GM19438 (cell line): Measurements from ENCODE around the gene CPHXL2.
A peak's percentile ranks its signal among the peaks of the same experiment; 100 is the strongest.

Experiments
- ATAC-seq: cut with Tn5 transposase; IDR thresholded peaks from one replicate; pipeline ENCODE4 v1.9.1; 2021; ENCODE audit warnings: low read depth; ENCODE audit not compliant: unreplicated experiment

The CPHXL2 gene

DNA sequence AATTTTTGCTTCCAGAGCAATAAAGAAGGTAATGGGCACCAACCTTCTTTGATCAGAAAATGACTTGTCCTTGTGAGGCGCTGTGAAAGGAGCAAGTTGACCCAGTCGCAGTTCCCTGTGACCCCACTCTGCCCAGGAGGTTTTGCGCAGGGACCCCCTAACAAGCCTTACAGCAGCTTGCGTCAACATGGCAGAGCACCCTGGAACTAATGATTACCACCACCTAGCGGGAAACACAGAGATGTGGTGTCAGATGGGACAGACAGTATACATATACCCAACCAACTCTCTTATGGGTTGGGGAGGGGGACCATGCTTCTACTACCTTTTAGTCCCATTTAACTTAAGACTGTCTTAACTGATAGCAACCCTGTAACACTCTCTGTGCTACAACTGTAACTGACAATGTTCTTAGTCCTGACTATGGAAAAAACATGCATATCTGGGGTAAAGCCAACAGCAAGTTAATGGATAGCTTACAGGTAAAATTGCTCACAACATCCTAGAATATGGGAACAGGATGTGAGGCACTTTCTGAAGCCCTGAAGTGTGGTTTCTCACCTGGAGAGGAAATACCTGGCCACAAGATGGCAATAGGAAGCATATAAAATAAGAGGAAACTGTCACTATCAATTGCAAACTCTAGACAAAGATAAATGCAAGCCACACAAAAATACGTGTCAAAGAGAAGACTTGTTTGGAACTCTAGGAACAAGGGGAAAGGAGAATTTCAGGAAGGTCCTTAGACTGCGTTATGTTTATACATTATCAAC is 32.4 kb downstream of the CPHXL2 start:
- ATAC-seq = no peak

DNA sequence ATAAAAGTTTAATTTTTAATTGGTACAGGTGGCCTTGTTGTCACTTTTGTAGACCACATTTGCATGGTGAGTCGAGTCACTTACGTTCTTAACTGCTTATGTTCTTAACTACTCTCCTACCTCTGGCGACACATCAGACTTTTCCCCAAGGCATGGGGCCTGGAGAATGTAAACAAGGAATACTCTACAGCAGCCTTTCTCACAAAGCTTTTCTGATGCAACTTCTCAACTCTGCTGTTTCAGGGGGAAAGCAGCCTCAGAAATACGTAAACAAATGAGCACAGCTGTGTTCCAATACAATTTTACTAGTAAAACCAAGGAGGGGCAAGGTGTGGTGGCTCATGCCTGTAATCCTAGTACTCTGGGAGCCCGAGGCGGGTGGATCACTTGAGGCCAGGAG is 36.2 kb downstream of the CPHXL2 start:
- ATAC-seq = no peak

DNA sequence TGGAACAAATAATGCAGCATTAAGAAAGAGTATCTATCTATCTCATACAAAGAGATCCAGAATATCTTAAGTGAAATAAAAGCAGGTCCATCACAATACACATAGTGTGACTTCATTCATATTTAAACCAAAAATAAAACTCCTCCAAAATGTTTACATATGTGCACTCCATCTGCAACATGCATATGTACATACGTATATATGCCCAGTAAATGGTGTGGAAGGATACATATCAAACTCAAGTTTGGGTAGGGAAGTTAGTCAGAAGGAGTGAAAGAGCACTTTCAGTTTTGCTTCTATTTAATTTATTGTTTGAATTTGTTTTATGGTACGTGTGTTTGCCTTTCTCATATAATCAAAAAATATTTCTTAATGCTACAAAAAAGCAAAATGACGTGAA is 41.8 kb downstream of the CPHXL2 start:
- ATAC-seq = no peak

DNA sequence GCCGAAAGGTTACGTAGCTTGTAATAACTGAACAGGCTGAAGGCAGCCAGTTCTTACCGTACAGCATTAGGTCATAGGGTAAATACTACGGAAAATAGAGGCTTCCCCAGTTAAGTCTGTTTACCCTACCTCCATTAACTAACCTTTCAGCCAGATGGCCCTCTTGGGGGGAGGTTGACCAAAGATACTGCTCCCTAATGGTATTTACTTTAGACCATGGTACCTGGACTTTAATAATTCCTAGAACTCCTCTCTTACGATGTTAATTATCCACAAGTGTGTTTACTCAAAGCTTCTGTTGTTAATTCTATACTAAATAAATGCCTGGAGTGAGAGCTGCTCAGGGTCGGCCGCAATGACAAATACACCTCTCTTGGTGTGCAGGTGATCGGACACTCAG is 44.0 kb downstream of the CPHXL2 start:
- ATAC-seq = no peak

DNA sequence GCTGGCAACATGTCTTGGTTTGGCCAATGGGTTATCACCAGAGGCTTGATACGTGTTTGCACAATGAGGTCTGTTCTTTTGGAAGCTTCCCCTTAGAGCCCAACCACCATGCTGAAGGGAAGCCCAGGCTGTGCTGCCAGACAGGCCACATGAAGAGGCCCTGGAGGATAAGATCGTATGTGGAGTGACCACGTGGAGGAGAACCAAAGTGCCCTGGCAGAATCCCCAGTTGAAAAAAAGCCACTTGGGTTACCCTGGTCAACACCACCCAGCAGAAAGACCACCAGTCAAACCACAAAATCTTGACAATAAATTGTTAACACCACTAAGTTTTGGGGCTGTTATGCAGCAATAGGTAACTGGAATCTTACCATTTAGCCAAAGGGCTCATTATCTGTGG is 46.8 kb downstream of the CPHXL2 start:
- ATAC-seq = no peak

DNA sequence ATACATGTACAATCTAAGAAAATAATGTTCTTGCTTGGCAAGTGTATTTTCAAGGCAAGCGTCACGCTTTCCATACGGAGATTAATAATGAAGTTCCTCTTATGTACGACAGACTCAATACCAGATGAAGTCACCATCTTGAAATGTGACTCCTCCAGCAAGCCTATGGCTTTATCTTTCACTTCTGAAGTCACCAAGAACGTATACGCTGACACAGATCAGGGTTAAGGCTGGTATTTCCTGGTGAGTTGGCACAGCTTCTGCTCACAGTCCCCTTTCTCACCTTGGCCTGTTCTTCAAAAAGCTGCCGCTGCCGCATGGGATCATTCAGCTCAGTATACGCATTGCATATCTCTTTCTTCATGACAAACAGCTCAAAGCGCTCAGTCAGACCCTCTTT is 47.7 kb downstream of the CPHXL2 start:
- ATAC-seq = no peak

DNA sequence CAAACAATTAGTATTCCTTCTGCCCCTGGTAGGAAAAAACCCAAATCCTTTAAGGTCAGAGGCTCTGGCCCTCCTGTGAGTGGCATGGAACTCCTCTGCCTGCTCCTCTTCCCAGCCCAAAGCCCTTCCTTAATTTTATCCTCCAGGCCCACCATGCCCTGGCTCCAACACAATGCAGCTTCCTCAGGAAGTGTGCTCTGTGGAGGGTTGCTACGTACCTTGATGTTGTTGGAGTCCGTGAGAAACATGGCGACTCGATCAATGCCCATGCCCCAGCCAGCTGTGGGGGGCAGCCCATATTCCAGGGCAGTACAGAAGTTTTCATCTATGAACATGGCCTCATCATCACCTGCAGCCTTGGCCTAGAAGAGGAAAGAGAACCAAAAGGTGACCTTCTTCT is 48.5 kb downstream of the CPHXL2 start:
- no peak for ATAC-seq

DNA sequence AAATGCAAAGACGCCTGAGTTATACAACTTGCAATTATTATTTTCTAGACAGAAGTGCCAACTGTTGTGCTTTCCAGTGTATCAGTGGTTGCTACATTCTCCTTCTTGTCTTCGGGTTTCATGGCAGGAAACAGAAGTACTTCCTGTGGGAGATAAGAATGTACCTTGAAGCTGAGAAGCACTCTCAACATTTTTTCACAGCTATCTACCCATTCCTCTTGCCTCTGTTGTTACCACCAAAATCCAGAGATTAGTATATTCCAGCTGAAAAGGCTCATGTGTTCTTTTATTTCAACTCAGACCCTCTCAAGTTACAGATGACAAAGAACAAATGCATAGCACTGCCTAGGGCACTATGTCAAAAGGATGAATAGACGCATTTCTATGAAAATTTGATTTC is 49.0 kb downstream of the CPHXL2 start:
- ATAC-seq = no peak

DNA sequence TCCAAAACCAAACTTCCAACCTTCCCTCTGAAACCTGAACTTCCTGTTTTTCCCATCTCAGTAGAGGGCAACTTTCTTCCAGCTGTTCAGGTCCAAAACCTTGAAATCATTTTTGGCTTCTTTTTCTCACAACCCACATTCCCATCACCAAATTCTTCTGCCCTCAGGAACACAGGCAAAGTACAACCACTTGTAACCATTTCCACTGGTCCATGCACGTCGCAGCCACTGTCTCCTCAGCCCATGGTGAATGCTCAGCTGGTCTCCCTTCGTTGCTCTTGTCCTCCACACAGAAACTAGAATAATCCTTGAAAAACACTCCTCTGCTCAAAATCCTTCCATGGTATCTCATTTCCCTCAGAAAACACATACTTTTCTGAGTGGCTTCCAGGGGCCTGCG is 50.0 kb downstream of the CPHXL2 start:
- ATAC-seq = no peak

DNA sequence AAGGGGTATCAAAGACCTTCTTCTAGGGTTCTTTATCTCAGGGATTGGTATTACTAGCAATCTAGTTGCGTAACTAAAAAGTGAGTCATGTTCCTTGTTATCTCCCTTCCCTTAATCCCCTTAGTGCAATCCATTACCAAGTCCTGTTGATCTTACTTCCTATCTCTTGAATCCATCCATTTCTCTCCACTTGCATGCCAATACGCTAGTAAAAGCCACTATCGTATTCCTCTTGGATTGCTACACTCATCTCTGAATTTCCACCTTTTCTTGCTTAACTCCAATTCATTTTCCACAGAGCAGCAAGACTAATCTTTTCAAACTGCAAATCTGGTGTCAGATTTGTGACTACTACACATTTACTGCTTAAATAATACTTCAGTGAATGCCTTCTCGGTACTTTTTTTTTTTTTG is 51.9 kb downstream of the CPHXL2 start:
- ATAC-seq = no peak

DNA sequence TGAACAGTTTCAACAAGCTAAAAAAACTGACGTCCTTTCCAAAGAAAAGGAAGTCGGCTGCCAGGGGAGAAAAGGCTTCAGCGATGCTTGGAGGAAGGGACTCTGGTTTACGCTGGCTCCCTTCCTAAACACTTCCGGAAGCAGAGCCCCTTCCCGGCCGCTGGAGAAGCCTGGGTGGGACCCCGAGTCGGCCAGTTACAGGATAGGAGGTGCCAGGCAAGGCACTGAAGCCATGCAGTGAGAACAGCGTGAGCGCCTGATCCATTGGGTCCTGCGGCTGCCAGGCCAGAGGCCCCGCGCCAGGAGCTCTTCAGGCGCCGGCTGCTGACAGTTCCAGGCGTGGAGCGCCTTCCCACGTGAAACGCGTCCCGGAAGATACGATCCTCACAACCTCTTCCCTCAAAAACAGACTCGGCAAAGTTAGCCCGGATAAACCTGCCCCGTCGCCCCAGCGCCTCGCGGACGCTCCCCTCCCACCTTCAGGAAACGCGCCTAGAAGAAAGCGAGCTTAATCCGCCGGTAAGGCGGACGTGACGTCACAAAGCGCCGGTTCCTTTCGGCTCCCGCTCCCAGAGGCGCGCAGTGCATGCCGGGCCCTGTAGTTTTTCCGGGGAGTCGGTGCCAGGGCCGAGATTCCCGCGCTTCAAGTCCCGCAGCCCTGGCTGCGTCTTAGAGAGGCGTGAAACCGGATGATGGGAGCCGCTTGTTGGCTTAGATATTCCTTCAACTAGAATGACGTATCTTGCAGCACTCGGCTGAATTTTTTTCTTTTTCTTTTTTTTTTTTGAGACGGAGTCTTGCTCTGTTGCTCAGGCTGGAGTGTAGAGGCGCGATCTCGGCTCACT is 53.8 kb downstream of the CPHXL2 start, which contains the start of gene ADAT1:
TSS of gene ADAT1 (minus strand) at position 521 of the 845 bp plus-strand sequence. CDS start 2,482 bp downstream, outside the sequence.
- ATAC-seq = peak; percentile 95

DNA sequence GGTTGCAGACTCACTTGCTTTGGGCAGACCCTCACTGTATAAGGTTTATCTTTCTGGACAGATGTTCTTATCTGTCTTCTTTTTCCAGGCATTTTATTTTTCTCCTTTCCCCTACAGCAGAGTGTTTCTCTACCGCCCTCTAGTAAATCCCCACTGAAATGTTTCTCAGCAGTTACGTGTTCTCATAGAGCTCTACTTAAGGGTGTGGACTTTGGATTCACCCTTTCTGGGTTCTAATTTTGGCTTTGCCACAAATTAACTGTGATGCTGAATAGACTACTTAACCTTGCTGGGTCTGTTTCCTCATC is 55.7 kb downstream of the CPHXL2 start:
- ATAC-seq = no peak

DNA sequence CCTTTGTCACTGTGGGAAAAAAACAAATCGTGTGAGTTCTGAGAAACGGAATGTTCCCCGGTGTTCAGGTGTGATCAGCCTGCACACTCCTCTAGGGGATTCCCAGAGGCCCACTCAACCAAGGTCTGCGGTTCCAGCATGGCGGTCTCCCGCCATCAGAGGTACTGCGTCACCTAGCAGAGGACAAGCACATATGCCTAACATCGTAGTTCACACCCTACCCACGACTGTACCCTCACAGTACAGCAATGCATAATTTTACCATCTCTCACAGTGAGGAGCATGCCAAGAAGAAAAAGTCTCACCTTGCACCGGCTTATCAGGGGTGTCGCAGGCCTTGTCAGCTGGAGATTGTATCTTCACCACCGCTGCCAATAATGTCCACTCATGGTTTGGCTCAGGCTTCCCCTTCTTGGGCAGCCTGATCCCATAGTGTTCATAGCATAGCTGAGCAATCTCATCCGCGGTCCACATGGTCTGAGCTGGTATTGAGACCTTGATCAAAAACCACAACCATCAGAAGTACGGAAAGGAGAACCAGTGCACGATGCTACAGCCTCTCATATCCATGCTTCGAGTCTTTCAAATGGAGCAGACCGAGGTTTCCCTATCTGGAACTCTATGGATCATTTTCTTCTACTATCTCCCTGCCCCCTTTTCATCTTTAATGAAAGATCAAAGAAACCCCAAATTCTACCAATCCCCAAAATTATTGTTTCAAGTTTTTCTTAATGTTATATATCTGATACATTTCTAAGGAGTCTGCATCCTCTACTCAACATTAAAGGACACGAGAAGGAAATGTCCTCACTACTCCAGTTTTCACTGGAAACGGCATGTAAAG is 56.3 kb downstream of the CPHXL2 start:
- no peak for ATAC-seq

DNA sequence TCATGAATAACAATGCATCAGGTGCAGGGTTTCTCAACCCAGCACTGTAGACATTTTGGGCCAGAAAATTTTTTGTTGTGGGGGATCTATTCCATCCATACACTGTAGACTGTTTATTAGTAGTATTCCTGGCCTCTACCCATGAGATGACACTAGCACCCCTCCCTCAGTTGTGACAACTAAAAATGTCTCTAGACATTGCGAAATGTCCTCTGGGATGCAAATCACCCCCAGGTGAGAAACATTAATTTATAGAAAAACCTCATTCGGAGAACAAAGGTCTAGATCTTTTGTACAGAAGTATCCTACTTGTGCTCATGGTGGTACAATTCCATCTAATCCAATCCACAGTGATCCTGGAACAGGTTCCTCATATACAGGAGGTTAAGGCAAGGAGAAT is 58.0 kb downstream of the CPHXL2 start:
- no peak for ATAC-seq

DNA sequence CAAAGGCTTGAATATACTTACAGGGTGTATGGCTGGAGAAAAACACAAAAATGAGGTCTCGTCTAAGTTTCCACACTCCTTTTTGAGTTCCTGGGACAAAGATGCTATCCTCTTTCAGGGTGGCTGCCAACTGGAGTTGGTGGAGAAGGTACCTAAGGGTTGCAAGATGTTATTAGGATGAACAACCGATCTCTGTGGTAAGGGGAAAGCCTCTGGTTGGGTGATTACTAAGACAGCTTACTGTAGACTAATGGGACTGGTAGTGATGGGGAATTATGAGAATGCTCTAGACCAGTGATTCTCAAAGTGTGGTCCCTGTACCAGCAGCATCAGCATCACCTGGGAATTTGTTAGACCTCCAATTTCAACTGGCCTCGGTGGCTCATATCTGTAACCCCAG is 59.7 kb downstream of the CPHXL2 start:
- ATAC-seq = no peak

DNA sequence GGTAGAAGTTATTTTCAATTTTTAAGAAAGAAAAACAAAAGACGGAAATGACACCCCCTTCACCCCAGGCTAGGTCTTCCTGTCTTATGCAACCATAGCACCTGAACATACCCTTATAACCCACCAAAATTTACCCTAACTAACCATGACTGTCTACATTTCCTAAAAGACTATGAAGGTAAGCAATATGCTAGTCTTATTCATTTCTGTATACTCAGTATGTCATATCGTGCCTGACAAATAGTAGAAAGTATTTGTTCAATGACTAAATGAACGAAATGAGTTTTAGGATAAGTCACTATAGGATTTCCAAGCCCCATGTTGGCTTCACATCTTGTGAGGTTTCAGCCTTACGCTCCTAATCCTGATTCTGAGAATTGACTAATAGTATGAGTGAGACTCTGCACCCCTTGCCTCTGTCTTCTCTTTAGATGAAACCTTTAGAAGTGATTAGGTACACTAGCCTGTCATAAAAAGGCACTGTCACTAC is 60.2 kb downstream of the CPHXL2 start:
- ATAC-seq = no peak

DNA sequence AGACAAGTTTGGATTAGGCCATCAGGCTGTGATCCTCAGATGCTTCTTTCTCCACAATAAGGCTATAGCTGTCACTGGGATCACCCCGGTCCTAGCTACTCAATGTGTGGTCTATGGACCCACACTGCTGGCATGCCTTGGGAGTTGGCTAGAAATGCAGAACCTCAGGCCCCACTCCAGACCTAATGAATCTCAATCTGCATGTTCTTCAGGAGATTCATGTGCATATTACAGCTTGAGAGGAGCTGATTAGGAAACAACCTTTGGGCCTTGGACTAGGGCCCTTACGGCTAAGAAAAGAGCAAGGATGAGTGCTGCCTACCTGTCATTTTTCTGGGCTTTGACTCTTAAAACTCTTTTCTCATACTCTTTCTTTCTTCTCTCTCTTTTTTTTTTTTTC is 61.2 kb downstream of the CPHXL2 start:
- ATAC-seq = no peak

DNA sequence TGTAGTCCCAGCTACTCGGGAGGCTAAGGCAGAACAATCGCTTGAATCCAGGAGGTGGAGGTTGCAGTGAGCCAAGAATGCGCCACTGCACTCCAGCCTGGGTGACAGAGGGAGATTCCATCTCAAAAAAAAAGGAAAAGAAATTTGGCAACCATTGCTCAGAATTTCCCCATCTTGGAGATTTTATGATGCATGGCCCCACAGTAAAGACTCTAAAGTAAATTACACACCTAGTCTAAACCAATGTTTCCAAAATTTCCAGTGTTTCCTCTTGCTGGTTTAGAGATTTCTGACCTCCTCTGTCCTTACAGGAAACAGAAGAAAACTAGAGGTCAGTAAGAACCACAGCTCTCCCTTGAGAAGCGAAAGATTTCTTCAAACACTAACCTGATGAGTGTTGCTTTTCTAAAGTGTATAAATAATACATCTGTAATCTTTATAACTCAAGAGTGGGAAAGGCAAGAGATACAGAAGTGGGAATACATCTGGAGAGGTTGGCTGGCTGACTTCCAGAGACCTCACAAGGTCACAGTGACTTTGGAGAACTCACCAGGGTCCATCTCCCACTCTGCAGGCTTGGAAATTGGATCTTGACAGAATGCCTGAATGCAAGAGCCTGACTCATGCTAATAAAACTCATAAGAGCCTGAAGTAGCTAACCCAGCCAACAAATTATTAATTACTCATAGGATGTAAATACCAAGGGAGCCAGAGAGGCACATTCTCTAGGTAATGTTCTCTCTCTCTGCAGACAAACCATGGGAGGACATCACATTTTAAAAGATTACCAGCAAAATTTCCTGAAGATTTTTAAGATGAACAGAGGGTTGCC is 62.5 kb downstream of the CPHXL2 start:
- no peak for ATAC-seq
